VCaP (cell line): Measurements from ENCODE around the gene PRKCA.
A peak's percentile ranks its signal among the peaks of the same experiment; 100 is the strongest.

Experiments
- H3K27ac ChIP-seq: fragments of 450-650 bp; 2 replicates; pipeline ENCODE4 v1.5.1; 2017
- TF ChIP-seq, protein P1 (sequence below): fragments of 450-650 bp; conservative IDR thresholded peaks from 2 replicates; pipeline ENCODE4 v1.5.1; 2017; ENCODE audit warnings: mild to moderate bottlenecking, moderate library complexity

The PRKCA gene

DNA sequence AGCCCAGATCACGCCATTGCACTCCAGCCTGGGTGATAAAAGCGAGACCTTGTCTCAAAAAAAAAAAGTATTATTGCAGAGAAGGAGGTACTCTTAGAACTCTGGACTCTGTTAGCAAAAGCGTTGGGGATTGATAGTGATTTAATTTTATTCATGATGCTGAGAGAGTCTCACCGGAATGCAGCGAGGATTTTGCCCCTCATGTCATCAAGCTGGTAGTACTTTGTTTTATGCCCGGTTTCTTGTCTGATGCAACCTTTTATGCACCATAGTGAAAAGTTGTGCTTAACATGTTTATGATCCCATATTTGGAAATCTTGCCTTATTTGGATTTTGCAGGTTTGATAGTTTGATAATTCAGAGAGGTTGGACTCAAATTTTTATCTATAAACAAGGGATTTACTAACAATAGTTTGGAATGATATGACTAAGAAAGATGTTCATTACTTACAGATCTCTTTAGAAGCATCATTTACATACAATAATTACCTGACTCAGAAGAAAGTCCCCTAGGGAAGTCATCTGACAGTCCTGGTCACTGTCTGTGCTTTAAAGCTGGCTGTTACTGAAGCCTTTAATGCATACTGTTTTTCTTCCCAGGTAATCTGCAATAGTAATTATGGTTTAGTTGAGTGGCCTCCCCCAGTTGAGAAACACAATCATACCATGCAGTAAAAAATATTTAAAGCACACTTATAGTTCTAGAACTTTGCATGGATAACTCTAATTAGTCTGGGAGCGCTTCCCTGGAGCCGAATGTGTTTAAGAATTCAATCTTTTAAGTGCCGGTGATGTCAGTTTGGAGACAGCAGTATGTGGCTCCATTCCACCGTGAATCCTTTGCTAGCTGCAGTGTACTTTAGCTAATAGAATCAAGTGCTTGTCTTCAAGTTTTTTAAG is 120.9 kb downstream of the PRKCA start:
- TF ChIP-seq, protein P1, sequence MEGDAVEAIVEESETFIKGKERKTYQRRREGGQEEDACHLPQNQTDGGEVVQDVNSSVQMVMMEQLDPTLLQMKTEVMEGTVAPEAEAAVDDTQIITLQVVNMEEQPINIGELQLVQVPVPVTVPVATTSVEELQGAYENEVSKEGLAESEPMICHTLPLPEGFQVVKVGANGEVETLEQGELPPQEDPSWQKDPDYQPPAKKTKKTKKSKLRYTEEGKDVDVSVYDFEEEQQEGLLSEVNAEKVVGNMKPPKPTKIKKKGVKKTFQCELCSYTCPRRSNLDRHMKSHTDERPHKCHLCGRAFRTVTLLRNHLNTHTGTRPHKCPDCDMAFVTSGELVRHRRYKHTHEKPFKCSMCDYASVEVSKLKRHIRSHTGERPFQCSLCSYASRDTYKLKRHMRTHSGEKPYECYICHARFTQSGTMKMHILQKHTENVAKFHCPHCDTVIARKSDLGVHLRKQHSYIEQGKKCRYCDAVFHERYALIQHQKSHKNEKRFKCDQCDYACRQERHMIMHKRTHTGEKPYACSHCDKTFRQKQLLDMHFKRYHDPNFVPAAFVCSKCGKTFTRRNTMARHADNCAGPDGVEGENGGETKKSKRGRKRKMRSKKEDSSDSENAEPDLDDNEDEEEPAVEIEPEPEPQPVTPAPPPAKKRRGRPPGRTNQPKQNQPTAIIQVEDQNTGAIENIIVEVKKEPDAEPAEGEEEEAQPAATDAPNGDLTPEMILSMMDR = no peak
- no peak overlapping the region for H3K27ac ChIP-seq

DNA sequence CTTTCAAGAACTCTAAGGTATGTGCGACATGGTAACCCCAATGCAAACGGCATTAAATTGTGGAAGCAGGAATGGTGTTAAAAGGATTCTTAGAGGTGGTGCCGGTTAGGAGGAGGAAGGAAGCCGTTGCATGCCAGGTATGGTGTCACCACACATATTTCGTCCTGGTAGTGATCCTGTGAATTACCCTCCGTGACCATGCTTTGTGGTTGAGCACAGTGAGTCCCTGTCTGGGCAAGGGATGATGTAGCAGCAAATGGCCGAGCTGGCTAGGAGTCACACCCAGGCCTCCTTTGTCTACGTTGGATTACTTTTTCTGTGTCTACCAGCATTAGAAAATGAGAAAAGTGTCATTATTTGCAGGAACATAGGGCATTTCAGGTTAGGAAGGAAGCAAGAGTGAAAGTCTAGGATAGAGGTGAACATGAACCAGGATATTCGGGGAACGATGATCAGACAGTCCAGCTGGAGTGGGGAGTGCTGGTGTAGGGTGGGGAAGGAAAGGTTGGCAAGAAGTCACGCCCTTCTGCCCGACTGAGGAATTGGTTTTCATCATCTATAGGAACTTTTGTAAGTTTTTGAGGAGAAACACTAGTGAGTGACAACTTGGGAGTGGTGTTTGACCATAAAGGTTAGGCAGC is 123.5 kb downstream of the PRKCA start:
- TF ChIP-seq, protein P1 = no peak
- no peak overlapping the region for H3K27ac ChIP-seq

DNA sequence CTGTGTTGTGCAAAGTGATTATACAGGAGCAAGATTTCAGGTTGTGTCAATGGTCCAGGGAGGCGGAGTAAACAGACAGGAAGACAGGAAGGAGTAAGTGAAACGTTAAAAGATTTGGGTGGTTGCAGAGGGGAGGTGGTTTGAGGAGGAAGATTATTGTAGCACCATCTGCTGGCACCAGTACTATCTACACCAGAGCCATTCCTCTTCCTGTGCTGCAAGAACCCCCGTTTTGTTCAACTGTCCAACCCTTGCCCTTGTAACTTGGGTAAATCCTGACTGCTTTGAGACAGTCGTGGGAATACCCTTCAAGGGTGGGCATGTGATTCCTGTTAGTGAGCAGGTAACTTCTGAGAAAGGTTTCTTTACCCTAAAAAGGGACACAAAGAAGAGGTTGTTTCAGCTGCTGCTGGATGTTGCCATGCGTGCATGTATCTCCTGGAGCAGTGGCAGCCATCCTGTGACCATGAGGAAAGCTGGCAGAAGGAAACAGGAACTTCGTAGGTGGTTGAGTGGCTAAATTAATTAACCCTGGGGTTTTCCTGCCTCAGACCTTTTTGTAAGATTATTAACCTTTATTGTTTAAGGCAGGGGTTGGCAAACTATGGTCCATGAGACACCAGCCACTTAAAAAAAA is 124.1 kb downstream of the PRKCA start:
- TF ChIP-seq, protein P1 = peak; percentile 46
- no peak overlapping the region for H3K27ac ChIP-seq

DNA sequence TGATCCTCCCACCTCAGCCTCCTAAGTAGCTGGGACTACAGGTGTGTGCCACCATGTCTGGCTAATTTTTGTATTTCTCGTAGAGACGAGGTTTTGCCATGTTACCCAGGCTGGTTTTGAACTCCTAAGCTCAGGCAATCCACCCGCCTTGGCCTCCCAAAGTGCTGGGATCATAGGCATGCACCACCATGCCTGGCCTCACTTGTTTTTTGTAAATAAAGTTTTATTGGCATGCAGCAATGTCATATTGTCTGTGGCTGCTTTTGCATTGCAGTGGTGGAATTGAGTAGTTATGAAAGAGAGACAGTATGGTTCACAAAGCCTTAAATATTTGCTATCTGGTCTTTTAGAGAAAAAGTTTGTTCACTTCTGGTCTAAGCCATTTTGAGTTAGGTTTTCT is 124.7 kb downstream of the PRKCA start:
- H3K27ac ChIP-seq = no peak overlapping the region
- TF ChIP-seq, protein P1 = no peak

DNA sequence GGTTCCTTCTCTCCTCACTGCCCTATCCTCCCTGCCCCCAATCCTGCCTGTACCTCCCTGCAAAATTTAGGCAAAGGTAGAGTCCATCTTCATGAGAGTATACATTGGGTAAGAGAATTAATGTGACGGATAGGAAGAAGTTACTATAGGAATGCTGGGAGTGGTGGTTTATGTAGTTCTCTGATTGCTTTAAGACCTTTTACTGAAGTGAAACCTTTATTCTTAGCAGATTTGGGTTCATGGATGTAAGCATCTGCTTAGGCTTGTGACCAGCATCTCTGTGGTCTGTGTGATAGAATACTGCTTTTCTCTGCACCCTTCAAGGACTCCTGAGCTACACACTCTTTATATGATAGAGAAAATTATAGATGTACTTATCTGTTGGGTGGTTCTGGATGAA is 127.3 kb downstream of the PRKCA start:
- TF ChIP-seq, protein P1 = no peak

DNA sequence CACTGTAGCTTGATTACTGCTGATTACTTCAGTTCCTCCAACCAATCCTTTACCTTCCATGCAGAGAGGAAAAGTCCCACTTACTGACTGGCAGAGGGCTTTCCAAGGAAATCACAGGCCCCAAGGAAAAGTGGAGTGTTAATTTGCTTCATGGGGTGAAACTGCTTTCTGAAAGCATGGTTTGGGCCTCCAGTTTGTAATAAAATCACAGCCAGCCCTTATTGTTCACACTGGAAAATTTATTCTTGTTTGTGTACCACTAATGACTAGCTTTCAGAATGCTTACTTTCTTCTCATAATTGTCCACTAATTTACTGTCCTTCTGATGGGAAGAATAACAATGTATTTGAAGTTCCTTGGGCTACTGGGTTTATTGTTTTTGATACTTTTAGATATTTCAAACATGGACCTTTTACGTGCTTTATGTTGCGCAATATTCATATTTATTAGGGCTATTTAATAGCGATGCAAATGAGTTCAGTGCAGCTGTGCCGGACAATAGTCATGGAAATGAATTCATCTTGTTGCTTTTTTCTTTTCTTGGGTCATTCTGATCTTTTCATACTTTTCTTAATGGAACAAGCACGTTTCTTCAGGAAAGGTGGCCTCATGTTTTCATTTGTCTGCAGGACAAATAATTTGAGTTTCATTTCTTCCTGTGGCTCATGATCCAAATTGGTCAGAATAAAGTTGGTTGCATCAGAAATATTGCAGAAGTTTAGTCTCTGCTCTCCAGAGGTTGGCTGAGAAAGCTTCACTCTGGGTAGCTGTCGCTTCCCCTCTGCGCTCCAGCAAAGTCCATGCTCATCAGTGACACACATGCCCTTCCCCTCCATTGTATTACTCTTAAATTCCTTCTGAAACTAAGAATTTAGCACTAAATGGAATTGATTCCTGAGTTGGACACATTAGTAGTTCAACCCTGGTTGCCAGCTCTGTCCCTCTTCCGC is 128.7 kb downstream of the PRKCA start:
- TF ChIP-seq, protein P1 = no peak
- no peak overlapping the region for H3K27ac ChIP-seq

More for the DNA sequence above, 127.3 kb downstream of the PRKCA start:
- no peak overlapping the region for H3K27ac ChIP-seq
